Lung (tissue), 13 donors: ENCODE results near the gene CIDEA. TPM values are rescaled to one million over a fixed set of nuclear protein-coding genes. Genes with fewer than 3 reads are reported as not detected.
A peak's percentile ranks its signal among the peaks of the same experiment; 100 is the strongest.

Source experiments
- ATAC-seq: fragments of 200-7000 bp; cut with Tn5 transposase; one replicate; pipeline ENCODE4 v1.9.1; 2020; ENCODE audit warnings: moderate number of reproducible peaks; ENCODE audit not compliant: insufficient read depth, low FRiP score
- DNase-seq, 3 donors: peaks; one replicate each; pipeline ENCODE4 v3.0.0-alpha.2; 2013 to 2017
- H3K27ac ChIP-seq, 2 donors: one replicate each; pipeline ENCODE4 v1.5.1; 2013; ENCODE audit warnings: mild to moderate bottlenecking in 2 of 2, moderate library complexity in 2 of 2, control low read depth in 1 of 2, inconsistent platforms in 1 of 2, low read depth in 1 of 2, low read length in 1 of 2
- H3K27me3 ChIP-seq, 3 donors: one replicate each; pipeline ENCODE4 v1.5.1; 2013; ENCODE audit warnings: low read length in 2 of 3; ENCODE audit not compliant: control insufficient read depth in 3 of 3, insufficient read depth in 3 of 3
- H3K36me3 ChIP-seq, 4 donors: one replicate each; pipeline ENCODE4 v1.5.1; 2013; ENCODE audit warnings: low read length in 4 of 4, mild to moderate bottlenecking in 1 of 4, moderate library complexity in 1 of 4; ENCODE audit not compliant: control insufficient read depth in 4 of 4, insufficient read depth in 4 of 4
- H3K4me1 ChIP-seq, 5 donors: one replicate each; pipeline ENCODE4 v1.5.1; 2013; ENCODE audit warnings: low read length in 5 of 5, mild to moderate bottlenecking in 2 of 5, moderate library complexity in 1 of 5; ENCODE audit not compliant: control insufficient read depth in 5 of 5, insufficient read depth in 5 of 5
- H3K4me3 ChIP-seq: one replicate; pipeline ENCODE4 v1.5.1; 2013; ENCODE audit warnings: mild to moderate bottlenecking, control low read depth, moderate library complexity
- H3K9ac ChIP-seq, 2 donors: one replicate each; pipeline ENCODE4 v1.5.1; 2013; ENCODE audit warnings: low read length in 2 of 2, control low read depth in 1 of 2; ENCODE audit not compliant: insufficient read depth in 1 of 2
- H3K9me3 ChIP-seq, 4 donors: one replicate each; pipeline ENCODE4 v1.5.1; 2013; ENCODE audit warnings: low read length in 3 of 4, mild to moderate bottlenecking in 1 of 4, moderate library complexity in 1 of 4; ENCODE audit not compliant: control insufficient read depth in 4 of 4, insufficient read depth in 3 of 4
- CTCF ChIP-seq: IDR thresholded peaks from 2 replicates; pipeline ENCODE4 v1.5.1; 2012; ENCODE audit warnings: mild to moderate bottlenecking; ENCODE audit errors: control extremely low read depth, extremely low read depth
- WGBS, 2 donors: extraction: QIAGEN DNeasy Blood & Tissue Kit; methylation state at CpG; one replicate each; pipeline ENCODE4 v1.1.7; 2013; 5-methylcytosine and 5-hydroxymethylcytosine counted together
- polyA plus RNA-seq, 2 donors: library from polyadenylated mRNA; stranded (reverse); fragments of 200-250 nt; gene quantifications; one replicate each; pipeline ENCODE4 v1.2.1, GENCODE V29; 2013
- small RNA-seq: library from RNA; depleted of rRNA; stranded (forward); fragments of <200 nt; gene quantifications from one replicate; pipeline ENCODE3, GENCODE V24; 2014; ENCODE audit warnings: low replicate concordance
- total RNA-seq, 2 donors: library from RNA; depleted of rRNA in 1 of 2; stranded (reverse); fragments of >200 nt in 1 of 2; gene quantifications; one replicate each; pipeline ENCODE4 v1.2.1, GENCODE V29; 2014 to 2021
- donor health status: control.
- donor health status: control.
- donor health status: Bipolar disorder and iron deficiency.
- donor health status: healthy.
- donor health status: DM: yes; HTN: yes; CAD: no.

Gene CIDEA
- total and polyA plus RNA-seq, 4 donors = 1.2 TPM; not detected in 3

DNA sequence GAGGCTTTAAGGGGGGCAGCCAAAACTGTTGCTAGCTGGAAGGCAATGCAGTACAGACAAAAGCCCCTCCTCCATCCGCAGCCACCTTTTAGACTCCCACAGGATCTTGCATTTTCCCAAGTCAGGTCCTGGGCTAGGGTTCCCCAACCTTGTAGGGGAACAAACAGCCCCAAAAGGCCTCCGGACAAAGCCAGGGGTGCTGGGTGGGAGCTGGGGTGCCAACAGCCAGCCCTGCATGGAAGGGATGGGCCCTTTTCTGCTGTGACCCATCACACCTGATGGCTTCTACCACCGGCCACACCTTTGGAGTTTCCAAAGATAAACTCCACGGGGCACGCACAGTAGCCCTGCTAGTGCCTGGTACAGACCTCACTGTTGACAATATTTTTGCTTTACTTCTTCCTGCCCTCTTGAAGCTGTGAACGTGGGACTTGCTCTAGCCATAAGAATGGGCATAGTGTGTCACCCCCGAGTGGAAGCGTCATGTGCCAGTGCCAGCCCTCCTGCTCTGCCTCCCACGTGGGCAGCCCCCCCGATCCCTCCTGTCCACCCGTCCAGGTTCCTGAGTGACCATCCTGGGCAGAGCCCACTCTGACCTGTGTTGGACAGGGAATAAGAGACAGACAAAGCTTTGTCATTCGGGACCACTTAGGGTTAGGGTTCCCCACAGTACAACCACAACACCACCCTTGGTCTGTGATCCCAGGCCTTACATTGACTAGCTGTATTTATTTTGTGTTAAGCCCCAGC is 72.7 kb downstream of the CIDEA start:
- Histone ChIP-seq H3K4me3 (no peak overlapping the region), H3K9me3 (peaks cover 0 to 5% (median 0%) of the 10 kb centered on the region in 4 donors), H3K27ac (peak overlapping the region in 1 of 2 donors; percentile 17), H3K36me3 (peaks cover 22 to 39% (median 29%) of the 10 kb centered on the region in 4 donors), H3K27me3 (no peaks in the 10 kb centered on the region), H3K4me1 (peaks cover 0 to 4% (median 0%) of the 10 kb centered on the region in 5 donors), H3K9ac (no peak overlapping the region)
- WGBS, 2 donors = 93 to 96% methylated on average over 12 of the region's 12 CpGs
- TF ChIP-seq CTCF = no peak
- ATAC-seq (no peak), DNase-seq (no peak)

Small RNA genes lying within 50 kb of the gene (small RNA-seq; reads per million reads assigned to genes)
- not detected for gene RNU6-170P

Other genes with a start within 250 kb of the CIDEA start
- under 1 TPM; 0.06 to 0.09 TPM for gene ANKRD62, start 160.5 kb upstream of the CIDEA start, total RNA-seq
- under 1 TPM in 1 of 2 donors, not detected in 1; 0.12 TPM for gene ANKRD62, start 160.5 kb upstream of the CIDEA start, polyA plus RNA-seq
- 100 to 1,000 TPM in 1 of 2 donors, 10 to 100 TPM in 1; 57.8 to 157 TPM for gene TUBB6, start 53.9 kb downstream of the CIDEA start, total RNA-seq
- gene TUBB6, start 53.9 kb downstream of the CIDEA start, polyA plus RNA-seq = 100 to 1,000 TPM in 1 of 2 donors, 10 to 100 TPM in 1; 77.2 to 142 TPM
- gene AFG3L2, start 122.9 kb downstream of the CIDEA start, total RNA-seq = 10 to 100 TPM; 39.5 to 41.3 TPM
- 10 to 100 TPM; 16.4 to 28.1 TPM for gene AFG3L2, start 122.9 kb downstream of the CIDEA start, polyA plus RNA-seq
- gene PRELID3A, start 153.6 kb downstream of the CIDEA start, total RNA-seq = 1 to 10 TPM; 1.9 to 4.0 TPM
- 1 to 10 TPM; 2.3 to 2.9 TPM for gene PRELID3A, start 153.6 kb downstream of the CIDEA start, polyA plus RNA-seq